H1 (cell line): ENCODE data around the gene KCTD15. TPM values are rescaled to one million over a fixed set of nuclear protein-coding genes. Genes with fewer than 3 reads are reported as not detected.

Experiments used
- CTCF ChIA-PET: fragments of 300-600 bp; sonication (Branson Sonifier 250); formaldehyde crosslinking; loops from one replicate; lab custom pipeline; 2021; ENCODE audit not compliant: partially characterized antibody; lab: Charles Lee
- POLR2A ChIA-PET: fragments of 300-600 bp; sonication (Branson Sonifier 250); formaldehyde crosslinking; loops from one replicate; lab custom pipeline; 2021; ENCODE audit warnings: inconsistent platforms; ENCODE audit not compliant: partially characterized antibody; lab: Charles Lee
- DNase-seq, 2 experiments: peaks; one replicate each; pipeline versions ENCODE4 v3.0.0 to v3.0.0-alpha.2; 2010 to 2022; ENCODE audit warnings: low spot score in 2 of 2, low read depth in 1 of 2, mixed read lengths in 1 of 2
- FAIRE-seq: peaks from 2 replicates; lab custom pipeline; 2011; peaks lifted over from hg19 to GRCh38; lab: Jason Lieb, UNC
- H2AFZ ChIP-seq: 2 replicates; pipeline ENCODE4 v1.8.1; 2012; ENCODE audit warnings: low read length, inconsistent platforms
- H2AK5ac ChIP-seq: 2 replicates; pipeline ENCODE4 v1.6.1; 2013; ENCODE audit warnings: low read depth, low read length
- H2BK120ac ChIP-seq: replicated peaks from 2 replicates; pipeline ENCODE3; 2013; ENCODE audit warnings: low read depth, low read length, inconsistent platforms
- H2BK12ac ChIP-seq: 2 replicates; pipeline ENCODE4 v1.6.1; 2013; ENCODE audit warnings: low read depth, low read length
- H2BK15ac ChIP-seq: 2 replicates; pipeline ENCODE4 v1.6.1; 2013; ENCODE audit warnings: low read length
- H2BK20ac ChIP-seq: 2 replicates; pipeline ENCODE4 v1.6.1; 2013; ENCODE audit warnings: low read length
- H2BK5ac ChIP-seq: 2 replicates; pipeline ENCODE4 v1.6.1; 2013; ENCODE audit warnings: low read depth, low read length
- H3K14ac ChIP-seq: 2 replicates; pipeline ENCODE4 v1.6.1; 2013; ENCODE audit warnings: inconsistent platforms; ENCODE audit not compliant: insufficient read length
- H3K18ac ChIP-seq: 2 replicates; pipeline ENCODE4 v1.6.1; 2013; ENCODE audit warnings: low read length; ENCODE audit errors: extremely low read depth
- H3K23ac ChIP-seq: 2 replicates; pipeline ENCODE4 v1.6.1; 2013; ENCODE audit warnings: inconsistent platforms; ENCODE audit not compliant: insufficient read length
- H3K23me2 ChIP-seq: 2 replicates; pipeline ENCODE4 v1.6.1; 2013; ENCODE audit warnings: low read depth, low read length
- H3K27ac ChIP-seq: 2 replicates; pipeline ENCODE4 v1.6.1; 2011; ENCODE audit warnings: low read depth, low read length, inconsistent platforms
- H3K27me3 ChIP-seq, 4 experiments: replicated peaks in 1 of 4; 1 replicate in 1 of 4; 2 replicates in 3 of 4; pipeline versions ENCODE4 v1.6.1 to v1.8.1; 2011 to 2013; ENCODE audit warnings: low read length in 3 of 4, mild to moderate bottlenecking in 3 of 4, inconsistent platforms in 2 of 4, mixed read lengths in 2 of 4, moderate library complexity in 1 of 4; ENCODE audit not compliant: control insufficient read depth in 3 of 4, insufficient read depth in 3 of 4; ENCODE audit errors: extremely low read depth in 1 of 4
- H3K36me3 ChIP-seq, 4 experiments: 2 replicates each; pipeline versions ENCODE4 v1.6.1 to v1.8.1; 2011 to 2013; ENCODE audit warnings: mild to moderate bottlenecking in 4 of 4, low read length in 3 of 4, moderate library complexity in 2 of 4, control low read depth in 1 of 4, inconsistent platforms in 1 of 4; ENCODE audit not compliant: insufficient read depth in 4 of 4, control insufficient read depth in 2 of 4
- H3K4ac ChIP-seq: replicated peaks from 2 replicates; pipeline ENCODE3; 2013; ENCODE audit warnings: low read length, low read depth, mixed read lengths, inconsistent platforms; ENCODE audit not compliant: insufficient read length
- H3K4me1 ChIP-seq, 4 experiments: replicated peaks in 1 of 4; 1 replicate in 1 of 4; 2 replicates in 3 of 4; pipeline versions ENCODE4 v1.6.1 to v1.8.1; 2011 to 2013; ENCODE audit warnings: low read length in 3 of 4, inconsistent platforms in 2 of 4, mixed read lengths in 1 of 4; ENCODE audit not compliant: insufficient read depth in 4 of 4, control insufficient read depth in 3 of 4
- H3K4me2 ChIP-seq, 2 experiments: 2 replicates each; pipeline versions ENCODE4 v1.6.1 to v1.8.1; 2011 to 2013; ENCODE audit warnings: low read depth in 2 of 2, low read length in 2 of 2, control low read depth in 1 of 2, inconsistent platforms in 1 of 2, mild to moderate bottlenecking in 1 of 2; ENCODE audit not compliant: insufficient read depth in 1 of 2
- H3K4me3 ChIP-seq, 4 experiments: fragments of 200-600, 300-600 bp in 1 of 4; sonication (generic), shearing (Covaris generic), sonication (Bioruptor Twin) in 1 of 4; 2 replicates each; pipeline versions ENCODE4 v1.5.1 to v1.8.1; 2011 to 2016; ENCODE audit warnings: low read length in 4 of 4, low read depth in 3 of 4, control low read depth in 2 of 4, inconsistent platforms in 2 of 4, mild to moderate bottlenecking in 2 of 4, mixed read lengths in 1 of 4, moderate library complexity in 1 of 4; ENCODE audit not compliant: insufficient read depth in 2 of 4; ENCODE audit errors: extremely low read depth in 1 of 4
- H3K56ac ChIP-seq: replicated peaks from 2 replicates; pipeline ENCODE3; 2013; ENCODE audit warnings: low read depth, mild to moderate bottlenecking, mixed read lengths, low read length, inconsistent platforms; ENCODE audit not compliant: insufficient read length
- H3K79me1 ChIP-seq: 2 replicates; pipeline ENCODE4 v1.6.1; 2013; ENCODE audit warnings: low read depth, low read length, control low read depth
- H3K79me2 ChIP-seq, 2 experiments: 2 replicates each; pipeline versions ENCODE4 v1.6.1 to v1.8.1; 2012 to 2013; ENCODE audit warnings: low read length in 2 of 2, mild to moderate bottlenecking in 2 of 2, inconsistent platforms in 1 of 2; ENCODE audit not compliant: insufficient read depth in 2 of 2, control insufficient read depth in 1 of 2
- H3K9ac ChIP-seq, 4 experiments: replicated peaks in 1 of 4; 1 replicate in 1 of 4; 2 replicates in 3 of 4; pipeline versions ENCODE4 v1.6.1 to v1.8.1; 2011 to 2013; ENCODE audit warnings: low read depth in 3 of 4, low read length in 3 of 4, control low read depth in 2 of 4, mild to moderate bottlenecking in 2 of 4, moderate library complexity in 2 of 4, inconsistent platforms in 1 of 4; ENCODE audit errors: extremely low read depth in 1 of 4
- H3K9me3 ChIP-seq, 2 experiments: 2 replicates each; pipeline versions ENCODE4 v1.6.1 to v1.8.1; 2012 to 2013; ENCODE audit warnings: mild to moderate bottlenecking in 2 of 2, moderate library complexity in 2 of 2, control low read depth in 1 of 2, inconsistent platforms in 1 of 2, low read depth in 1 of 2, low read length in 1 of 2, mixed read lengths in 1 of 2; ENCODE audit not compliant: insufficient read depth in 2 of 2
- H4K20me1 ChIP-seq, 2 experiments: replicated peaks in 1 of 2; 2 replicates each; pipeline versions ENCODE3 to v1.8.1; 2011 to 2013; ENCODE audit warnings: inconsistent platforms in 2 of 2, low read length in 2 of 2, mild to moderate bottlenecking in 1 of 2; ENCODE audit not compliant: insufficient read depth in 2 of 2, control insufficient read depth in 1 of 2
- H4K5ac ChIP-seq: 2 replicates; pipeline ENCODE4 v1.6.1; 2013; ENCODE audit warnings: low read length, low read depth, mixed read lengths, inconsistent platforms; ENCODE audit not compliant: insufficient read length
- H4K8ac ChIP-seq: 2 replicates; pipeline ENCODE4 v1.8.0; 2013; ENCODE audit warnings: mild to moderate bottlenecking, moderate library complexity, low read length, inconsistent platforms; ENCODE audit not compliant: insufficient read depth; ENCODE audit errors: extremely low read depth
- H4K91ac ChIP-seq: replicated peaks from 2 replicates; pipeline ENCODE3; 2013; ENCODE audit warnings: low read length, mixed read lengths, inconsistent platforms; ENCODE audit not compliant: insufficient read length
- ATF2 ChIP-seq: IDR thresholded peaks from 2 replicates; pipeline ENCODE4 v1.6.1; 2012; ENCODE audit warnings: low read length, inconsistent platforms
- CEBPB ChIP-seq: IDR thresholded peaks from 2 replicates; pipeline ENCODE4 v1.6.1; 2012; ENCODE audit warnings: low read depth, low read length
- E2F6 ChIP-seq: IDR thresholded peaks from 2 replicates; pipeline ENCODE4 v1.6.1; 2012; ENCODE audit warnings: inconsistent platforms
- EZH2 ChIP-seq: fragments of 200-600 bp; sonication (generic); IDR thresholded peaks from 2 replicates; pipeline ENCODE4 v1.7.1; 2012; ENCODE audit warnings: low read depth, mild to moderate bottlenecking, moderate library complexity, low read length, inconsistent platforms; ENCODE audit not compliant: severe bottlenecking
- POLR2A ChIP-seq, 2 experiments: IDR thresholded peaks; 1 replicate in 1 of 2; 2 replicates in 1 of 2; pipeline ENCODE4 v1.6.1; 2011; ENCODE audit warnings: low read depth in 2 of 2, low read length in 2 of 2, mild to moderate bottlenecking in 2 of 2; ENCODE audit errors: control extremely low read depth in 1 of 2
- POLR2AphosphoS5 ChIP-seq: IDR thresholded peaks from 2 replicates; pipeline ENCODE4 v1.6.1; 2011; ENCODE audit warnings: low read depth, low read length
- SIRT6 ChIP-seq: IDR thresholded peaks from one replicate; pipeline ENCODE4 v1.7.1; 2012; ENCODE audit warnings: low read length, inconsistent platforms
- SUZ12 ChIP-seq: fragments of 200-600 bp; sonication (generic); IDR thresholded peaks from 2 replicates; pipeline ENCODE4 v1.6.1; 2012; ENCODE audit warnings: mild to moderate bottlenecking, inconsistent platforms, low read length, moderate library complexity, mixed read lengths
- TAF1 ChIP-seq: IDR thresholded peaks from 2 replicates; pipeline ENCODE4 v1.6.1; 2011; ENCODE audit warnings: mild to moderate bottlenecking, low read depth, low read length
- TCF12 ChIP-seq: IDR thresholded peaks from 2 replicates; pipeline ENCODE4 v1.6.1; 2011; ENCODE audit warnings: low read depth, mild to moderate bottlenecking, low read length
- TEAD4 ChIP-seq: IDR thresholded peaks from 2 replicates; pipeline ENCODE4 v1.6.1; 2012; ENCODE audit warnings: low read depth, low read length, inconsistent platforms, mixed read lengths
- ZNF274 ChIP-seq: IDR thresholded peaks from 2 replicates; pipeline ENCODE4 v1.7.0; 2012; ENCODE audit warnings: low read length, borderline replicate concordance; ENCODE audit errors: extremely low read depth
- WGBS, 2 experiments: shearing (Covaris generic) in 1 of 2; methylation state at CpG; one replicate each; pipeline versions ENCODE4 v1.1.6 to v1.1.7; 2013 to 2015; ENCODE audit warnings: low lambda C conversion rate in 2 of 2, mixed read lengths in 2 of 2, inconsistent platforms in 1 of 2, low coverage in 1 of 2, missing lambda C conversion rate in 1 of 2; ENCODE audit not compliant: insufficient replicate concordance in 2 of 2, insufficient coverage in 1 of 2, insufficient read length in 1 of 2; ENCODE audit errors: extremely low coverage in 1 of 2, missing lambda C conversion rate in 1 of 2; 5-methylcytosine and 5-hydroxymethylcytosine counted together
- polyA plus RNA-seq, 7 experiments: library from polyadenylated mRNA; depleted of rRNA in 3 of 7; stranded (reverse) in 5 of 7; unstranded in 2 of 7; fragments of >200 nt in 5 of 7; fragments of 200-250 nt in 2 of 7; gene quantifications; 1 replicate in 5 of 7; 2 replicates in 1 of 7; 4 replicates in 1 of 7; pipeline versions ENCODE4 v1.2.1 to v1.2.3, GENCODE V29; 2011 to 2013; ENCODE audit warnings: missing spikeins in 2 of 7, mixed read lengths in 2 of 7
- total RNA-seq: library from RNA; stranded (reverse); fragmentation: NEBNext Ultra II Directional; extraction: Animal tissue kit (Norgen Biotek cat#: 25700); gene quantifications from 2 replicates; pipeline ENCODE4 v1.2.1, GENCODE V29; 2021

KCTD15 gene
- total and polyA plus RNA-seq, 2 of the 8 experiments (the other 6 are each of a cell fraction or from before 2014, with no cell fraction given): 25.1 to 27.0 TPM

- POLR2A ChIA-PET: no interaction called here
- H3K23me2 ChIP-seq: no peaks in the 10 kb centered on the region
- no peak overlapping the region for H2BK12ac ChIP-seq
- no peak overlapping the region for H2BK5ac ChIP-seq
- no peak overlapping the region for H2AK5ac ChIP-seq
- DNase-seq (no peak), FAIRE-seq (no peak)
- WGBS, 2 experiments: 91% methylated on average over 5 of the region's 5 CpGs; no CpG with 5 or more reads in 1 of the 2 experiments
- H2AFZ ChIP-seq: no peak overlapping the region
- no peak overlapping the region for H3K18ac ChIP-seq
- no peak overlapping the region for H3K4ac ChIP-seq
- no peak overlapping the region for H4K8ac ChIP-seq
- H3K9me3 ChIP-seq: no peaks in the 10 kb centered on the region
- H3K79me2 ChIP-seq: no peaks in the 10 kb centered on the region
- no peaks in the 10 kb centered on the region for H3K36me3 ChIP-seq
- H4K20me1 ChIP-seq: no peaks in the 10 kb centered on the region
- H2BK120ac ChIP-seq: no peak overlapping the region
- H3K4me3 ChIP-seq: no peak overlapping the region
- H3K4me2 ChIP-seq: no peak overlapping the region
- no peak overlapping the region for H2BK20ac ChIP-seq
- no peak overlapping the region for H3K56ac ChIP-seq
- H2BK15ac ChIP-seq: no peak overlapping the region
- no peaks in the 10 kb centered on the region for H3K79me1 ChIP-seq
- no peaks in the 10 kb centered on the region; a peak in 1 of 7 replicates for H3K4me1 ChIP-seq
- H3K14ac ChIP-seq: no peak overlapping the region
- CTCF ChIA-PET: interaction anchor here (0.8 to 2.6 kb wide), 4 partner anchors 11 to 312 kb away, joined by 5 to 8 read pairs (median 6); no protein-coding TSS in a partner anchor
- H3K23ac ChIP-seq: no peak overlapping the region
- H4K91ac ChIP-seq: no peak overlapping the region
- H4K5ac ChIP-seq: no peak overlapping the region
- H3K27me3 ChIP-seq: peaks cover 0 to 2% (median 0%) of the 10 kb centered on the region in 4 experiments; a peak in 2 of 7 replicates
- no peak overlapping the region for H3K27ac ChIP-seq
- no peak overlapping the region for H3K9ac ChIP-seq
- TF ChIP-seq SIRT6: no peak
- TF ChIP-seq TAF1: no peak
- no peak for TF ChIP-seq POLR2AphosphoS5
- TF ChIP-seq TCF12: no peak
- no peak for TF ChIP-seq E2F6
- no peak for TF ChIP-seq ATF2
- no peak for TF ChIP-seq EZH2
- no peak for TF ChIP-seq ZNF274
- no peak for TF ChIP-seq SUZ12
- TF ChIP-seq POLR2A (IDR thresholded peaks at IDR 0.05; ENCODE audit: control extremely low read depth in 1 of 2, low read depth in 2 of 2, low read length in 2 of 2): no peak
- TF ChIP-seq CEBPB: no peak
- no peak for TF ChIP-seq TEAD4
Measured at GRCh38 chr19:33784432-33784831, 12.2 kb upstream of the KCTD15 start.
